Inflammatory macrophage (primary cell): ENCODE measurements around the gene SLC4A5.
A peak's percentile ranks its signal among the peaks of the same experiment; 100 is the strongest.
"Not testable (repeated sequence)": the region's sequence is repeated elsewhere in the genome, so short reads cannot be mapped to it uniquely, and the experiment has no call there.

Source experiments
- DNase-seq, 2 donors: peaks; one replicate each; pipeline ENCODE4 v3.0.0-alpha.2; 2020 to 2022

The SLC4A5 gene

GRCh38 chr2:74364533-74365505, 21.6 kb upstream of the SLC4A5 start:
- DNase-seq, result no peak

GRCh38 chr2:74361327-74361726, 18.1 kb upstream of the SLC4A5 start:
- no peak for DNase-seq

- no peak for DNase-seq
Observed at GRCh38 chr2:74357627-74358026, 14.4 kb upstream of the SLC4A5 start.

- no peak for DNase-seq
Observed at GRCh38 chr2:74349889-74350288, 6.7 kb upstream of the SLC4A5 start.

GRCh38 chr2:74347742-74348141, 4.5 kb upstream of the SLC4A5 start:
- no peak for DNase-seq

- no peak for DNase-seq
Observed at GRCh38 chr2:74347303-74347702, 4.1 kb upstream of the SLC4A5 start.

GRCh38 chr2:74345272-74345943, 2.2 kb upstream of the SLC4A5 start:
- no peak for DNase-seq

GRCh38 chr2:74336227-74336626, 7.0 kb downstream of the SLC4A5 start:
- DNase-seq, result not testable (repeated sequence)

- DNase-seq, result peak; percentile 52 to 65
Observed at GRCh38 chr2:74334931-74335333, 8.3 kb downstream of the SLC4A5 start.

GRCh38 chr2:74333896-74334586, 9.2 kb downstream of the SLC4A5 start:
- DNase-seq, result no peak

- DNase-seq, result peak; percentile 5 to 6
Observed at GRCh38 chr2:74333175-74333574, 10.0 kb downstream of the SLC4A5 start.

GRCh38 chr2:74332550-74333174, 10.6 kb downstream of the SLC4A5 start:
- no peak for DNase-seq

GRCh38 chr2:74328573-74328972, 14.6 kb downstream of the SLC4A5 start:
- no peak for DNase-seq

GRCh38 chr2:74328074-74328473, 15.1 kb downstream of the SLC4A5 start:
- no peak for DNase-seq

- DNase-seq, result no peak
Observed at GRCh38 chr2:74327627-74328026, 15.6 kb downstream of the SLC4A5 start.

GRCh38 chr2:74327199-74327598, 16.0 kb downstream of the SLC4A5 start:
- DNase-seq, result no peak

GRCh38 chr2:74325815-74326214, 17.4 kb downstream of the SLC4A5 start:
- no peak for DNase-seq

GRCh38 chr2:74321737-74322136, 21.5 kb downstream of the SLC4A5 start:
- DNase-seq, result no peak

- no peak for DNase-seq
Observed at GRCh38 chr2:74317701-74318100, 25.5 kb downstream of the SLC4A5 start.

GRCh38 chr2:74316627-74317295, 26.5 kb downstream of the SLC4A5 start:
- no peak for DNase-seq

- DNase-seq, result no peak
Observed at GRCh38 chr2:74314107-74314506, 29.1 kb downstream of the SLC4A5 start.

GRCh38 chr2:74313497-74313896, 29.7 kb downstream of the SLC4A5 start:
- no peak for DNase-seq
